ENCODE results near the gene CNP. TPM values are rescaled to one million over a fixed set of nuclear protein-coding genes. Genes with fewer than 3 reads are reported as not detected.
A peak's percentile ranks its signal among the peaks of the same experiment; 100 is the strongest.
"Not testable (repeated sequence)": the region's sequence is repeated elsewhere in the genome, so short reads cannot be mapped to it uniquely, and the experiment has no call there.

CNP gene
- total and polyA plus RNA-seq, 7 donors, result 24.0 to 71.3 (median 52.0) TPM

GRCh38 chr17:42002175-42002791, 35.7 kb downstream of the CNP start:
- no peak for DNase-seq
- 89 to 90% methylated on average over 7 of the region's 7 CpGs for WGBS, 2 donors
- H3K4me1 ChIP-seq, result peaks cover 0 to 29% (median 25%) of the 10 kb centered on the region in 4 donors
- H3K9me3 ChIP-seq, result no peaks in the 10 kb centered on the region
- TF ChIP-seq POLR2A (IDR thresholded peaks at IDR 0.05), result no peak
- TF ChIP-seq POLR2AphosphoS5 (IDR thresholded peaks at IDR 0.05), result no peak
- no peaks in the 10 kb centered on the region for H3K27me3 ChIP-seq
- H3K36me3 ChIP-seq, result peaks cover 10 to 60% (median 27%) of the 10 kb centered on the region in 4 donors
- no peak overlapping the region for H3K27ac ChIP-seq
- intact Hi-C loops (cut with DNase I), result no loop called here
- H3K4me3 ChIP-seq, result no peak overlapping the region

- TF ChIP-seq POLR2A (IDR thresholded peaks at IDR 0.05) (no peak), POLR2AphosphoS5 (IDR thresholded peaks at IDR 0.05) (no peak), EP300 (IDR thresholded peaks at IDR 0.05) (no peak), CTCF (IDR thresholded peaks at IDR 0.05) (no peak)
These were observed 36.3 kb downstream of the CNP start for GRCh38 chr17:42002792-42003301.

GRCh38 chr17:42005166-42005565, 38.6 kb downstream of the CNP start:
- DNase-seq, result no peak
- intact Hi-C loops (cut with DNase I), result no loop called here
- no peaks in the 10 kb centered on the region for H3K9me3 ChIP-seq
- peaks cover 0 to 32% (median 2%) of the 10 kb centered on the region in 4 donors for H3K36me3 ChIP-seq
- 79 to 90% methylated on average over 1 of the region's 1 CpG for WGBS, 2 donors
- no peak for TF ChIP-seq POLR2AphosphoS5 (IDR thresholded peaks at IDR 0.05)
- TF ChIP-seq POLR2A (IDR thresholded peaks at IDR 0.05), result no peak
- no peak for TF ChIP-seq CTCF (IDR thresholded peaks at IDR 0.05)
- TF ChIP-seq EP300 (IDR thresholded peaks at IDR 0.05), result no peak
- H3K27ac ChIP-seq, result no peak overlapping the region
- no peak overlapping the region for H3K4me3 ChIP-seq
- H3K4me1 ChIP-seq, result peaks cover 0 to 47% (median 36%) of the 10 kb centered on the region in 4 donors
- no peaks in the 10 kb centered on the region for H3K27me3 ChIP-seq

More at GRCh38 chr17:42002792-42003301, 36.3 kb downstream of the CNP start:
- Histone ChIP-seq H3K4me3 (no peak overlapping the region), H3K36me3 (peaks cover 8 to 55% (median 22%) of the 10 kb centered on the region in 4 donors), H3K4me1 (peaks cover 0 to 35% (median 25%) of the 10 kb centered on the region in 4 donors), H3K27me3 (no peaks in the 10 kb centered on the region), H3K27ac (peak overlapping the region in 2 of 4 donors; percentile 2 to 22), H3K9me3 (no peaks in the 10 kb centered on the region)
- no peak for DNase-seq
- WGBS, 2 donors, result 26 to 67% methylated on average over 3 of the region's 3 CpGs
- intact Hi-C loops (cut with DNase I), result no loop called here

- no peaks in the 10 kb centered on the region for H3K27me3 ChIP-seq
- peaks cover 0 to 74% (median 66%) of the 10 kb centered on the region in 4 donors for H3K4me1 ChIP-seq
- no peak for DNase-seq
- H3K9me3 ChIP-seq, result no peaks in the 10 kb centered on the region
- peak in 1 of 4 experiments; percentile 12 for TF ChIP-seq CTCF (IDR thresholded peaks at IDR 0.05)
- TF ChIP-seq EP300 (IDR thresholded peaks at IDR 0.05), result no peak
- intact Hi-C loops (cut with DNase I), result no loop called here
- WGBS, 2 donors, result 74 to 79% methylated on average over 4 of the region's 4 CpGs
- no peak overlapping the region for H3K27ac ChIP-seq
- no peaks in the 10 kb centered on the region for H3K36me3 ChIP-seq
- H3K4me3 ChIP-seq, result no peak overlapping the region
These were observed 42.6 kb downstream of the CNP start for GRCh38 chr17:42009170-42009569.

GRCh38 chr17:42010266-42010680, 43.7 kb downstream of the CNP start:
- Histone ChIP-seq H3K27ac (peak overlapping the region in 1 of 4 donors; percentile 8), H3K4me1 (peaks cover 0 to 74% (median 65%) of the 10 kb centered on the region in 4 donors)
- DNase-seq; intact Hi-C loops (cut with DNase I); H3K27me3 ChIP-seq; H3K36me3 ChIP-seq; H3K9me3 ChIP-seq; H3K4me3 ChIP-seq: not testable (repeated sequence)
- 65 to 77% methylated on average over 9 of the region's 9 CpGs for WGBS, 2 donors
